ENCODE results near the gene CCDC170. TPM values are rescaled to one million over a fixed set of nuclear protein-coding genes. Genes with fewer than 3 reads are reported as not detected.

The CCDC170 gene
- total and polyA plus RNA-seq, 2 of the 8 experiments (the other 6 are each of a cell fraction or from before 2014, with no cell fraction given) = 0.06 to 0.09 TPM

GRCh38 chr6:151544453-151544852, 50.6 kb downstream of the CCDC170 start:
- Histone ChIP-seq H2BK12ac (ENCODE audit: low read depth, low read length) (no peak overlapping the region), H3K4me3 (ENCODE audit: extremely low read depth in 1 of 4, insufficient read depth in 2 of 4, low read depth in 3 of 4, low read length in 4 of 4) (no peak overlapping the region), H3K23ac (ENCODE audit: insufficient read length) (no peak overlapping the region), H3K27ac (ENCODE audit: low read depth, low read length) (no peak overlapping the region), H3K14ac (ENCODE audit: insufficient read length) (no peak overlapping the region), H4K20me1 (replicated peaks in 1 of 2; ENCODE audit: control insufficient read depth in 1 of 2, insufficient read depth in 2 of 2, low read length in 2 of 2) (no peaks in the 10 kb centered on the region), H2BK15ac (ENCODE audit: low read length) (no peak overlapping the region), H3K4me1 (replicated peaks in 1 of 4; ENCODE audit: control insufficient read depth in 3 of 4, insufficient read depth in 4 of 4, low read length in 3 of 4) (no peaks in the 10 kb centered on the region), H4K8ac (ENCODE audit: extremely low read depth, insufficient read depth, low read length) (no peak overlapping the region), H3K4me2 (ENCODE audit: insufficient read depth in 1 of 2, low read depth in 2 of 2, low read length in 2 of 2) (no peak overlapping the region), H3K4ac (replicated peaks; ENCODE audit: insufficient read length, low read depth, low read length) (no peak overlapping the region), H4K91ac (replicated peaks; ENCODE audit: insufficient read length, low read length) (no peak overlapping the region), H3K36me3 (ENCODE audit: control insufficient read depth in 2 of 4, insufficient read depth in 4 of 4, low read length in 3 of 4) (no peaks in the 10 kb centered on the region), H2BK120ac (replicated peaks; ENCODE audit: low read depth, low read length) (no peak overlapping the region), H2BK20ac (ENCODE audit: low read length) (no peak overlapping the region), H3K79me2 (ENCODE audit: control insufficient read depth in 1 of 2, insufficient read depth in 2 of 2, low read length in 2 of 2) (no peaks in the 10 kb centered on the region), H3K79me1 (ENCODE audit: low read depth, low read length) (no peaks in the 10 kb centered on the region), H4K5ac (ENCODE audit: insufficient read length, low read depth, low read length) (no peak overlapping the region), H3K9ac (replicated peaks in 1 of 4; ENCODE audit: extremely low read depth in 1 of 4, low read depth in 3 of 4, low read length in 3 of 4) (no peak overlapping the region), H2BK5ac (ENCODE audit: low read depth, low read length) (no peak overlapping the region), H3K23me2 (ENCODE audit: low read depth, low read length) (no peaks in the 10 kb centered on the region), H2AK5ac (ENCODE audit: low read depth, low read length) (no peak overlapping the region), H3K18ac (ENCODE audit: extremely low read depth, low read length) (no peak overlapping the region), H3K27me3 (replicated peaks in 1 of 4; ENCODE audit: control insufficient read depth in 3 of 4, extremely low read depth in 1 of 4, insufficient read depth in 3 of 4, low read length in 3 of 4) (no peaks in the 10 kb centered on the region), H3K9me3 (ENCODE audit: insufficient read depth in 2 of 2, low read depth in 1 of 2, low read length in 1 of 2) (peaks cover 7 to 10% of the 10 kb centered on the region in 2 experiments; a peak in 3 of 4 replicates), H2AFZ (ENCODE audit: low read length) (no peak overlapping the region), H3K56ac (replicated peaks; ENCODE audit: insufficient read length, low read depth, low read length) (no peak overlapping the region)
- DNase-seq (ENCODE audit: low read depth in 1 of 2, low spot score in 2 of 2) (no peak), FAIRE-seq (no peak)
- CTCF ChIA-PET (ENCODE audit: partially characterized antibody) = interaction anchor here (1.0 kb wide), 1 partner anchor 11 kb away, joined by 3 read pairs; no protein-coding TSS in a partner anchor
- TF ChIP-seq PHF8 (conservative IDR thresholded peaks at IDR 0.05; ENCODE audit: low read depth, low read length) = no peak
- no peak for TF ChIP-seq GTF2F1 (IDR thresholded peaks at IDR 0.05; ENCODE audit: borderline replicate concordance, low read depth, low read length)
- POLR2A ChIA-PET (ENCODE audit: partially characterized antibody) = no interaction called here
- WGBS, 2 experiments (ENCODE audit: extremely low coverage in 1 of 2, insufficient coverage in 1 of 2, insufficient read length in 1 of 2, insufficient replicate concordance in 2 of 2, low coverage in 1 of 2, low lambda C conversion rate in 2 of 2, missing lambda C conversion rate in 1 of 2) = 89% methylated on average over 1 of the region's 1 CpG; no CpG with 5 or more reads in 1 of the 2 experiments
